Fibroblast of pulmonary artery (primary cell): Measurements from ENCODE around the gene B2M.
"Not testable (repeated sequence)": the region's sequence is repeated elsewhere in the genome, so short reads cannot be mapped to it uniquely, and the experiment has no call there.

ENCODE experiments used
- DNase-seq: peaks from one replicate; pipeline ENCODE4 v3.0.0-alpha.2; 2010; ENCODE audit warnings: low read depth
- H3K4me3 ChIP-seq: replicated peaks from 2 replicates; pipeline ENCODE4 v1.5.1; 2011; ENCODE audit warnings: low read depth, mild to moderate bottlenecking, control low read depth, low read length, moderate library complexity
- TF ChIP-seq, protein P1 (sequence below): IDR thresholded peaks from 2 replicates; pipeline ENCODE4 v1.5.1; 2011; ENCODE audit warnings: mild to moderate bottlenecking, control low read depth, low read length, inconsistent platforms; ENCODE audit errors: missing control alignments

Gene B2M

DNA sequence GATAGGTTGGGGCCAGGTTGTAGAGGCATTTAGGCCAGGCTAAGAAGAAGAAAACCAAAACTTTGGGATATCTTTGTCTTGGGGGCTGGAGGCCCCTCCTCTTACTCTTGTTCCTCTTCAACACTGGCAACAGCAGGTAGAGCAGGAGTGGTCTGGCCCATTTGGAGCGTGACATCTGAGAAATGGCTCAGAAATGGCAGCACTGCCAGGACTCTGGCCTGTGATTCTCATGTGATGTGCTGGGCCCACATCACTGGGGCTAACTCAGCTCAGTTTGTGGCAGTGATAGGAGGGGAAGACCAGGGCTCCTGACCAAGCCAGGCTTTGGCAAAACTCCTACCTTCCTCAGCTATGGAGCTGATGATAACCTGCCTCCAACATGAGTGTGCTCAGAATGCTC, 18.7 kb upstream of the B2M start:
- no peak for DNase-seq
- TF ChIP-seq, protein P1, sequence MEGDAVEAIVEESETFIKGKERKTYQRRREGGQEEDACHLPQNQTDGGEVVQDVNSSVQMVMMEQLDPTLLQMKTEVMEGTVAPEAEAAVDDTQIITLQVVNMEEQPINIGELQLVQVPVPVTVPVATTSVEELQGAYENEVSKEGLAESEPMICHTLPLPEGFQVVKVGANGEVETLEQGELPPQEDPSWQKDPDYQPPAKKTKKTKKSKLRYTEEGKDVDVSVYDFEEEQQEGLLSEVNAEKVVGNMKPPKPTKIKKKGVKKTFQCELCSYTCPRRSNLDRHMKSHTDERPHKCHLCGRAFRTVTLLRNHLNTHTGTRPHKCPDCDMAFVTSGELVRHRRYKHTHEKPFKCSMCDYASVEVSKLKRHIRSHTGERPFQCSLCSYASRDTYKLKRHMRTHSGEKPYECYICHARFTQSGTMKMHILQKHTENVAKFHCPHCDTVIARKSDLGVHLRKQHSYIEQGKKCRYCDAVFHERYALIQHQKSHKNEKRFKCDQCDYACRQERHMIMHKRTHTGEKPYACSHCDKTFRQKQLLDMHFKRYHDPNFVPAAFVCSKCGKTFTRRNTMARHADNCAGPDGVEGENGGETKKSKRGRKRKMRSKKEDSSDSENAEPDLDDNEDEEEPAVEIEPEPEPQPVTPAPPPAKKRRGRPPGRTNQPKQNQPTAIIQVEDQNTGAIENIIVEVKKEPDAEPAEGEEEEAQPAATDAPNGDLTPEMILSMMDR, result no peak
- H3K4me3 ChIP-seq, result no peak overlapping the region

DNA sequence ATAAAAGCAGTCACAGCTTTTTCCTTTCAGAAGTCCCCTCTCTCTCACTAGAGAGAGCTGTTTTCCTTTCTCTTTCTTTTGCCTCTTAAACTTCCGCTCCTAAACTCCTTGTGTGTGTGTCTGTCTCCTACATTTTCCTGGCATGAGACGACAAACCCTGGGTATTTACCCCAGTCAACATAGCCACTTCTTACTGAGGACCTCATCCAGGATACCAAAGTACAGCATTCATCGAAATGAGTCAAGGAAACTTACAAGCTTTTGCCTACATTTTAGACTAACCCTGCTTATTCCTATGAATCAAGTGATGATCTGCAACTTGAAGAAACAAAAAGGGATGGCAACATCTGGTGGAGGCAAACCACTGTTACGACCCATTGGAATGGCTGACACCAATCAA, 16.9 kb upstream of the B2M start:
- DNase-seq, result no peak
- H3K4me3 ChIP-seq, result no peak overlapping the region
- TF ChIP-seq, protein P1, result no peak

DNA sequence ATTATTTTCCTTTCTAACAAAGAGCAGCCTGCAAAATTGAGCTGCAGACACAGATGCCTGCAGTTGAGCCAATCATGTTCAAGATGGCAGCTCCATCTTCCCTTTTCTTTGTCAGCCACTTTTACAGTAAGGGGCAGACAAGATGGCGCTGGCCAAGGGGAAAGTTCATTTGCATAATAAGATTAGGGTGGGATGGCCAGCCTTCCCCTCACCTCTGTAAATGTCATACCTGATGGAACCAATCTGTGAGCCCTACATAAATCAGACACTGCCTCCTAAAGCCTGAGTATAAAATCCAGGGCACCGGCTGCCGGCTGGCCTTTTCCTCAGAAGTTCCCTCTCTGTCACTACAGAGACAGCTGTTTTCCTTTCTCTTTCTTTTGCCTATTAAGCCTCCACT, 16.0 kb upstream of the B2M start:
- TF ChIP-seq, protein P1, result no peak
- DNase-seq, result no peak
- no peak overlapping the region for H3K4me3 ChIP-seq

DNA sequence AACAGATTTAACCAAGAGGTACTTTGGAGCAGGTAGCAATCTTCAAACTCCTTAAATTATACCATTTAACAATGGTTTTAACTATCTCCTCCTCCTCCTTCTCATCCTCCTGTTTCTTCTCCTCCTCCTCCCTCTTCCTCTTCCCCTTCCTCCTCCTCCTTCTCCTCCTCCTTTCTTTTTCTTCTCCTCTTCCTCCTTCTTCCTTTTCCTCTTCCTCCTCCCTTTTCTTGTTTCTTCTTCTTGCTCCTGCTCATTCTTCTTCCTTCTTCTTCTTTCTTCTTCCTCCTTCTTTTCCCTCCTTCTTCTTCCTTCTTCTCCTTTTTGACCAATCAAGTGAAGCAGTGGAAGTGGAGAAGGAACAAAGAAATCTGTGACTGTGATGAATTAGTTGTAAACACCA, 14.3 kb upstream of the B2M start:
- H3K4me3 ChIP-seq, result no peak overlapping the region
- DNase-seq, result no peak
- TF ChIP-seq, protein P1, result no peak

DNA sequence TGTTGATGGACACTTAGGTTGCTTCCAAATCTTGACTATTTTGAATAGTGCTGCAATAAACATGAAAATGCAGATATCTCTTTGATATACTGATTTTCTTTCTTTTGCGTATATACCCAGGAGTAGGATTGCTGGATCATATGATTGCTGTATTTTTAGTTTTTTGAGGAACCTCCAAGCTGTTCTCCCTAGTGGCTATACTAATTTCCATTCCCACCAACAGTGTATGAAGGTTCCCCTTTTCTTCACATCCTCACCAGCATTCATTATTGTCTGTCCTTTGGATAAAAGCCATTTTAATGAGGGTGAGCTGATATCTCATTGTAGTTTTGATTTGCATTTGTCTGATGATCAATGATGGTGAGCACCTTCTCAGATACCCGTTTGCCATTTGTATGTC, 12.7 kb upstream of the B2M start:
- TF ChIP-seq, protein P1, result no peak
- H3K4me3 ChIP-seq, result no peak overlapping the region
- no peak for DNase-seq

DNA sequence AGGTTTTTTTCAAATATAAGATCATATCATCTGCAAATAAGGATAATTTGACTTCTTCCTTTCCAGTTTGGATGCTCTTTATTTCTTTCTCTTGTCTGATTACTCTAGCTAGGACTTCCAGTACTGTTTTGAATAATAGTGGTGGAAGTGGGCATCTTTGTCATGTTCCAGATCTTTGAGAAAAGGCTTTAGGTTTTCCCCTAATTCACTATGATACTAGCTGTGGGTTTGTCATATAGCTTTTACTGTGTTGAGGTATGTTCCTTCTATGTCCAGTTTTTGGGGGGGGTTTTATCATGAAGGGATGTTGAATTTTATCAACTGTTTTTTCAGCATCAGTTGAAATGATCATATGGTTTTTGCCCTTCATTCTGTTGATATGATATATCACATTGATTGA, 10.6 kb upstream of the B2M start:
- H3K4me3 ChIP-seq, DNase-seq: not testable (repeated sequence)

DNA sequence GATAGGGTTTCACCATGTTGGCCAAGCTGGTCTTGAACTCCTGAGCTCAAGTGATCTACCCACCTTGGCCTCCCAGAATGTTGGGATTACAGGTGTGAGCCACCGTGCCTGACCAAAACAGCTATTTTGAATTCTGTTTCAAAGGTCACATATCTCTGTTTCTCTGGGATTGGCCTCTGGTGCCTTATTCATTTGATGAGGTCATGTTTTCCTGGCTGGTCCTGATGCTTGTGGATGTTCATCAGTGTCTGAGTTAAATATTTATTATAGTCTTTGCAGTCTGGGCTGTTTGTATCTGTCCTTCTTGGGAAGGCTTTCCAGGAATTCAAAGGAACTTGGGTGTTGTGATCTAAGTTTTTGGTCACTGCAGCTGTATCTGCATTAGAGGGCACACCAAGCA, 5.3 kb upstream of the B2M start:
- DNase-seq, result no peak
- TF ChIP-seq, protein P1, result no peak
- no peak overlapping the region for H3K4me3 ChIP-seq

DNA sequence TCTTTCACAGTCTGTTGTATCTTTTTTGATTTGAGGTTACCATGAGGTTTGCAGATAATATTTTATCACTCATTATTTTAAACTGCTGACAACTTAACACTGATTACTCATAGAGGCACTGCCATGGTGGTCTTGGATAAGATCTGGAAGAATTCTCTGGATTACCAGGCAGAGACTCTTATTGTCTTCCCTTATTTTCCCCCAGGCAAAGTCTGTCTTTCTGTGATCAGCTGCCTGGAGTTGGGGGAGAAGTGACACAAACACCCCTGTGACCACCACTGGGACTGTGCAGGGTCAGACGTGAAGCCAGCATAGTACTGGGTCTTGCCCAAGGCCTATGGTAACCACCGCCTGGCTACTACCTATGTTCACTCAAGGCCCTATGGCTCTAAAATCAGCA, 4.9 kb upstream of the B2M start:
- no peak for DNase-seq
- no peak overlapping the region for H3K4me3 ChIP-seq
- TF ChIP-seq, protein P1, result no peak
